HepG2 (cell line): ENCODE results near the gene SLC12A3. TPM values are rescaled to one million over a fixed set of nuclear protein-coding genes. Genes with fewer than 3 reads are reported as not detected.

Experiments
- BORCS8-MEF2B ChIP-seq: sonication (generic); formaldehyde crosslinking; IDR thresholded peaks from 2 replicates; pipeline ENCODE4 v1.8.0; 2022; ENCODE audit warnings: mild to moderate bottlenecking, missing genetic modification reagents
- CBFB ChIP-seq: sonication (generic); formaldehyde crosslinking; IDR thresholded peaks from 2 replicates; pipeline ENCODE4 v1.4.0; 2020; ENCODE audit warnings: missing genetic modification reagents
- CHD2 ChIP-seq: IDR thresholded peaks from 2 replicates; pipeline ENCODE4 v1.6.1; 2011; ENCODE audit warnings: low read depth, low read length, improper control_type of control experiment
- HMG20A ChIP-seq: IDR thresholded peaks from 2 replicates; pipeline ENCODE4 v1.6.1; 2016; ENCODE audit warnings: borderline replicate concordance
- KDM3A ChIP-seq: IDR thresholded peaks from 2 replicates; pipeline ENCODE4 v1.6.1; 2018; ENCODE audit warnings: low read depth, missing compliant biosample characterization
- MXD3 ChIP-seq: IDR thresholded peaks from 2 replicates; pipeline ENCODE4 v1.6.1; 2016; ENCODE audit warnings: mild to moderate bottlenecking, missing biosample characterization, missing genetic modification reagents
- NCOR1 ChIP-seq: fragments of 200-600 bp; sonication (generic); IDR thresholded peaks from 2 replicates; pipeline ENCODE4 v1.7.0; 2017; ENCODE audit warnings: antibody characterized with exemption, low read length, borderline replicate concordance
- NFKBIZ ChIP-seq: IDR thresholded peaks from 2 replicates; pipeline ENCODE4 v1.6.1; 2018; ENCODE audit warnings: missing genetic modification reagents, missing compliant biosample characterization
- NR2C2 ChIP-seq: sonication (generic); formaldehyde crosslinking; IDR thresholded peaks from 2 replicates; pipeline ENCODE4 v1.4.0; 2020; ENCODE audit warnings: missing genetic modification reagents, mild to moderate bottlenecking, moderate library complexity, borderline replicate concordance
- SP4 ChIP-seq: sonication (generic); formaldehyde crosslinking; IDR thresholded peaks from 2 replicates; pipeline ENCODE4 v1.8.1; 2023; ENCODE audit warnings: mild to moderate bottlenecking, missing genetic modification reagents
- TBP ChIP-seq: sonication (generic); formaldehyde crosslinking; IDR thresholded peaks from 2 replicates; pipeline ENCODE4 v1.5.0; 2020; ENCODE audit warnings: missing genetic modification reagents
- ZBTB34 ChIP-seq: sonication (generic); formaldehyde crosslinking; IDR thresholded peaks from 2 replicates; pipeline ENCODE4 v1.8.0; 2022; ENCODE audit warnings: mild to moderate bottlenecking, missing genetic modification reagents
- ZC3H4 ChIP-seq: sonication (generic); formaldehyde crosslinking; IDR thresholded peaks from 2 replicates; pipeline ENCODE4 v1.4.0; 2020; ENCODE audit warnings: missing genetic modification reagents, borderline replicate concordance
- ZKSCAN8 ChIP-seq: IDR thresholded peaks from 2 replicates; pipeline ENCODE4 v1.6.1; 2016; ENCODE audit warnings: borderline replicate concordance, missing genetic modification reagents, missing compliant biosample characterization
- ZNF232 ChIP-seq: sonication (generic); formaldehyde crosslinking; IDR thresholded peaks from 2 replicates; pipeline ENCODE4 v1.4.0; 2020; ENCODE audit warnings: missing genetic modification reagents, borderline replicate concordance
- ZNF350 ChIP-seq: sonication (generic); formaldehyde crosslinking; IDR thresholded peaks from 2 replicates; pipeline ENCODE4 v1.4.0; 2020; ENCODE audit warnings: mild to moderate bottlenecking, low read depth, missing genetic modification reagents, borderline replicate concordance
- ZNF484 ChIP-seq: sonication (generic); formaldehyde crosslinking; IDR thresholded peaks from 2 replicates; pipeline ENCODE4 v1.5.1; 2020; ENCODE audit warnings: mild to moderate bottlenecking, low read depth, missing genetic modification reagents, borderline replicate concordance
- ZNF572 ChIP-seq: sonication (generic); formaldehyde crosslinking; IDR thresholded peaks from 2 replicates; pipeline ENCODE4 v1.5.1; 2020; ENCODE audit warnings: mild to moderate bottlenecking, missing genetic modification reagents
- ZNF609 ChIP-seq: sonication (generic); formaldehyde crosslinking; IDR thresholded peaks from 2 replicates; pipeline ENCODE4 v1.4.0; 2020; ENCODE audit warnings: mild to moderate bottlenecking, missing genetic modification reagents, borderline replicate concordance
- ZNF614 ChIP-seq: IDR thresholded peaks from 2 replicates; pipeline ENCODE4 v1.6.1; 2018; ENCODE audit warnings: missing biosample characterization, missing genetic modification reagents, inconsistent platforms, borderline replicate concordance
- ZNF672 ChIP-seq: sonication (generic); formaldehyde crosslinking; IDR thresholded peaks from 2 replicates; pipeline ENCODE4 v1.8.1; 2022; ENCODE audit warnings: missing genetic modification reagents
- ZSCAN20 ChIP-seq: sonication (generic); formaldehyde crosslinking; IDR thresholded peaks from 2 replicates; pipeline ENCODE4 v1.4.0; 2020; ENCODE audit warnings: missing genetic modification reagents, mild to moderate bottlenecking, borderline replicate concordance
- ZSCAN25 ChIP-seq: sonication (generic); formaldehyde crosslinking; IDR thresholded peaks from 2 replicates; pipeline ENCODE4 v1.8.0; 2022; ENCODE audit warnings: mild to moderate bottlenecking, missing genetic modification reagents
- polyA plus RNA-seq, 8 experiments: library from polyadenylated mRNA; depleted of rRNA in 3 of 8; stranded (reverse) in 7 of 8; unstranded in 1 of 8; fragments of >200 nt; fragmentation: Illumina TruSeq in 4 of 8; extraction: Trizol in 4 of 8; gene quantifications; 2 replicates each; pipeline versions ENCODE4 v1.2.1 to v1.2.3, GENCODE V29; 2011 to 2016; ENCODE audit warnings: low read depth in 4 of 8, missing spikeins in 1 of 8, mixed read lengths in 1 of 8; ENCODE audit not compliant: insufficient read depth in 1 of 8
- total RNA-seq, 5 experiments: library from RNA; depleted of rRNA; stranded (reverse); fragments of >200 nt; fragmentation: Illumina TruSeq; extraction: Trizol; gene quantifications; 2 replicates each; pipeline ENCODE4 v1.2.3, GENCODE V29; 2016; ENCODE audit warnings: low read depth in 1 of 5

Gene SLC12A3
- total and polyA plus RNA-seq, 2 of the 13 experiments (the other 11 are each of a cell fraction or from before 2014, with no cell fraction given), result 6.2 TPM; not detected in 1

- TF ChIP-seq ZNF609 (CRISPR knock-in tag) (0 out of 2 replicates have a peak, but pooled peaks have one; percentile 41), ZKSCAN8 (CRISPR knock-in tag) (peak; percentile 98), MXD3 (no peak), CBFB (CRISPR knock-in tag) (no peak), ZNF672 (CRISPR knock-in tag) (no peak), NR2C2 (CRISPR knock-in tag) (no peak), NFKBIZ (no peak), ZNF350 (CRISPR knock-in tag) (0 out of 2 replicates have a peak, but pooled peaks have one; percentile 6), ZNF572 (0 out of 2 replicates have a peak, but pooled peaks have one; percentile 55), ZNF232 (CRISPR knock-in tag) (0 out of 2 replicates have a peak, but pooled peaks have one; percentile 64), KDM3A (CRISPR knock-in tag) (no peak), SP4 (CRISPR knock-in tag) (peak; percentile 52), CHD2 (no peak), ZBTB34 (CRISPR knock-in tag) (no peak), ZSCAN25 (CRISPR knock-in tag) (peak; percentile 66; the same call in 1 of the 2 replicates), ZC3H4 (CRISPR knock-in tag) (no peak), ZSCAN20 (CRISPR knock-in tag) (0 out of 2 replicates have a peak, but pooled peaks have one; percentile 39), BORCS8-MEF2B (no peak), ZNF484 (no peak), NCOR1 (0 out of 2 replicates have a peak, but pooled peaks have one; percentile 18), ZNF614 (CRISPR knock-in tag) (no peak), TBP (no peak), HMG20A (CRISPR knock-in tag) (no peak)
Measured at GRCh38 chr16:56860226-56861020, 4.6 kb upstream of the SLC12A3 start (continued).
